Endodermal cell (in vitro differentiated cells): ENCODE data around the gene KCNIP4. TPM values are rescaled to one million over a fixed set of nuclear protein-coding genes. Genes with fewer than 3 reads are reported as not detected.

ENCODE experiments used
- DNase-seq: peaks from one replicate; pipeline ENCODE4 v3.0.0-alpha.2; 2017
- H3K27ac ChIP-seq: 2 replicates; pipeline ENCODE4 v1.5.1; 2013; ENCODE audit warnings: mild to moderate bottlenecking, low read depth, low read length, moderate library complexity
- H3K27me3 ChIP-seq: 2 replicates; pipeline ENCODE4 v1.6.1; 2013; ENCODE audit warnings: mild to moderate bottlenecking, low read length, moderate library complexity; ENCODE audit not compliant: insufficient read depth, control insufficient read depth, poor library complexity, severe bottlenecking
- H3K36me3 ChIP-seq: 2 replicates; pipeline ENCODE4 v1.7.0; 2013; ENCODE audit warnings: mild to moderate bottlenecking, low read length, moderate library complexity; ENCODE audit not compliant: control insufficient read depth, insufficient read depth
- H3K4me1 ChIP-seq: one replicate; pipeline ENCODE4 v1.7.0; 2013; ENCODE audit warnings: low read length; ENCODE audit not compliant: control insufficient read depth, insufficient read depth
- H3K4me3 ChIP-seq: 2 replicates; pipeline ENCODE4 v1.5.1; 2013; ENCODE audit warnings: mild to moderate bottlenecking, low read length, moderate library complexity
- H3K9ac ChIP-seq: 2 replicates; pipeline ENCODE4 v1.6.1; 2013; ENCODE audit warnings: mild to moderate bottlenecking, low read length, moderate library complexity; ENCODE audit not compliant: poor library complexity, severe bottlenecking; ENCODE audit errors: extremely low read depth
- H3K9me3 ChIP-seq: 2 replicates; pipeline ENCODE4 v1.6.1; 2013; ENCODE audit warnings: mild to moderate bottlenecking, low read length, moderate library complexity; ENCODE audit not compliant: control insufficient read depth
- H3K27ac Mint-ChIP-seq: 2 replicates; pipeline ENCODE4 v1.8.0; 2020; ENCODE audit warnings: mixed read lengths
- H3K27me3 Mint-ChIP-seq: 2 replicates; pipeline ENCODE4 v1.8.0; 2021; ENCODE audit warnings: mild to moderate bottlenecking, mixed read lengths; ENCODE audit not compliant: insufficient read depth
- H3K36me3 Mint-ChIP-seq: 2 replicates; pipeline ENCODE4 v1.8.0; 2020; ENCODE audit warnings: low read depth, mixed read lengths
- H3K4me1 Mint-ChIP-seq: 2 replicates; pipeline ENCODE4 v1.8.0; 2020; ENCODE audit warnings: mixed read lengths
- H3K4me3 Mint-ChIP-seq: 2 replicates; pipeline ENCODE4 v1.8.0; 2020; ENCODE audit warnings: mild to moderate bottlenecking, moderate library complexity, mixed read lengths
- H3K9me3 Mint-ChIP-seq: 2 replicates; pipeline ENCODE4 v1.8.0; 2020; ENCODE audit warnings: mild to moderate bottlenecking, mixed read lengths
- WGBS, 2 experiments: methylation state at CpG; one replicate each; pipeline versions ENCODE4 v1.1.5 to v1.1.7; 2013; ENCODE audit warnings: missing lambda C conversion rate in 2 of 2, mixed read lengths in 1 of 2; ENCODE audit not compliant: insufficient coverage in 1 of 2, insufficient read length in 1 of 2; 5-methylcytosine and 5-hydroxymethylcytosine counted together
- total RNA-seq, 2 donors: library from RNA; stranded (reverse); fragmentation: NEBNext Ultra II Directional in 1 of 2; extraction: Animal tissue kit (Norgen Biotek cat#: 25700) in 1 of 2; gene quantifications; 2 replicates in 1 of 2; 3 replicates in 1 of 2; pipeline ENCODE4 v1.2.1, GENCODE V29; 2021
- TF ChIP-seq, protein P1 (sequence below): fragments of 200-600 bp; sonication (generic); conservative IDR thresholded peaks from 2 replicates; pipeline ENCODE4 v1.5.0; 2021; ENCODE audit warnings: antibody characterized with exemption, mild to moderate bottlenecking

Gene KCNIP4
- total RNA-seq, 2 donors from 2014 or later, result not detected

DNA sequence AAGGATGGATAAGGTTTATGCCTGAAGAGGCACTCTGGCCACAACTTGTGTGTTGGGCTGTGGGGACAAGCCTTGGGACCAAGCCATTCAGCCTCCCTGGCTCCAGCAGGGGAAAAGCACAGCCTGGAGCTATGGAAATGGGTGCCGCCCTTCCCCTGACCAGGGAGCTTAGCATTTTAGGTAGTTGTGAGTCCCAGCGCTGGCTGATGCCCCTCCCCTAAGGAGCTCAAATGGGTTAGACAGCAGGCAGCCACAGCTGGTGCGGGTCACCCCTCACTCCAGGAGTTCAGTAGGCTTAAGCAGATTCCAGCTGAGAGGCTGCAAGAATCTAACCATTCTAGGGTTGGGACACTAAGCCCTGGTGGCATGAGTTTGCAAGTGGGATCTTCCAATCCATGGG is 172.9 kb downstream of the KCNIP4 start:
- H3K27ac Mint-ChIP-seq, result no peak overlapping the region
- DNase-seq, result no peak
- Histone ChIP-seq H3K9ac (no peak overlapping the region), H3K9me3 (no peaks in the 10 kb centered on the region), H3K4me1 (no peaks in the 10 kb centered on the region), H3K36me3 (no peaks in the 10 kb centered on the region), H3K27me3 (no peaks in the 10 kb centered on the region), H3K4me3 (no peak overlapping the region), H3K27ac (no peak overlapping the region)
- TF ChIP-seq, protein P1, sequence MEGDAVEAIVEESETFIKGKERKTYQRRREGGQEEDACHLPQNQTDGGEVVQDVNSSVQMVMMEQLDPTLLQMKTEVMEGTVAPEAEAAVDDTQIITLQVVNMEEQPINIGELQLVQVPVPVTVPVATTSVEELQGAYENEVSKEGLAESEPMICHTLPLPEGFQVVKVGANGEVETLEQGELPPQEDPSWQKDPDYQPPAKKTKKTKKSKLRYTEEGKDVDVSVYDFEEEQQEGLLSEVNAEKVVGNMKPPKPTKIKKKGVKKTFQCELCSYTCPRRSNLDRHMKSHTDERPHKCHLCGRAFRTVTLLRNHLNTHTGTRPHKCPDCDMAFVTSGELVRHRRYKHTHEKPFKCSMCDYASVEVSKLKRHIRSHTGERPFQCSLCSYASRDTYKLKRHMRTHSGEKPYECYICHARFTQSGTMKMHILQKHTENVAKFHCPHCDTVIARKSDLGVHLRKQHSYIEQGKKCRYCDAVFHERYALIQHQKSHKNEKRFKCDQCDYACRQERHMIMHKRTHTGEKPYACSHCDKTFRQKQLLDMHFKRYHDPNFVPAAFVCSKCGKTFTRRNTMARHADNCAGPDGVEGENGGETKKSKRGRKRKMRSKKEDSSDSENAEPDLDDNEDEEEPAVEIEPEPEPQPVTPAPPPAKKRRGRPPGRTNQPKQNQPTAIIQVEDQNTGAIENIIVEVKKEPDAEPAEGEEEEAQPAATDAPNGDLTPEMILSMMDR, result no peak
- no peaks in the 10 kb centered on the region for H3K9me3 Mint-ChIP-seq
- no peak overlapping the region for H3K4me3 Mint-ChIP-seq
- H3K36me3 Mint-ChIP-seq, result no peaks in the 10 kb centered on the region
- WGBS, 2 experiments, result 80 to 87% methylated on average over 1 to 3 of the region's 3 CpGs
- no peaks in the 10 kb centered on the region for H3K4me1 Mint-ChIP-seq
- no peaks in the 10 kb centered on the region for H3K27me3 Mint-ChIP-seq

- no peak overlapping the region for H3K9ac ChIP-seq
- Mint-ChIP-seq H3K27ac (no peak overlapping the region), H3K27me3 (no peaks in the 10 kb centered on the region), H3K4me1 (peaks cover 2% of the 10 kb centered on the region), H3K36me3 (no peaks in the 10 kb centered on the region), H3K4me3 (no peak overlapping the region), H3K9me3 (no peaks in the 10 kb centered on the region)
- DNase-seq, result no peak
- H3K4me3 ChIP-seq, result no peak overlapping the region
- H3K9me3 ChIP-seq, result no peaks in the 10 kb centered on the region
- TF ChIP-seq, protein P1, result no peak
- H3K36me3 ChIP-seq, result no peaks in the 10 kb centered on the region
- WGBS, 2 experiments, result 60 to 89% methylated on average over 1 to 3 of the region's 4 CpGs
- H3K4me1 ChIP-seq, result no peaks in the 10 kb centered on the region
- H3K27ac ChIP-seq, result no peak overlapping the region
- H3K27me3 ChIP-seq, result no peaks in the 10 kb centered on the region
Observed at GRCh38 chr4:21769404-21770147, 179.0 kb downstream of the KCNIP4 start.

- Histone ChIP-seq H3K36me3 (no peaks in the 10 kb centered on the region), H3K27ac (no peak overlapping the region), H3K9me3 (no peaks in the 10 kb centered on the region), H3K4me3 (no peak overlapping the region), H3K4me1 (no peaks in the 10 kb centered on the region), H3K9ac (no peak overlapping the region), H3K27me3 (no peaks in the 10 kb centered on the region)
- TF ChIP-seq, protein P1, result peak; percentile 91
- Mint-ChIP-seq H3K4me3 (no peak overlapping the region), H3K27me3 (no peaks in the 10 kb centered on the region), H3K9me3 (no peaks in the 10 kb centered on the region), H3K36me3 (no peaks in the 10 kb centered on the region), H3K4me1 (peaks cover 2% of the 10 kb centered on the region), H3K27ac (no peak overlapping the region)
- DNase-seq, result no peak
- 0 to 36% methylated on average over 1 to 4 of the region's 6 CpGs for WGBS, 2 experiments
Observed at GRCh38 chr4:21768349-21769310, 179.9 kb downstream of the KCNIP4 start.
